ENCODE measurements around the gene NSL1. TPM values are rescaled to one million over a fixed set of nuclear protein-coding genes. Genes with fewer than 3 reads are reported as not detected.

The NSL1 gene
- polyA plus RNA-seq, 1 experiment: 16.4 TPM

DNA sequence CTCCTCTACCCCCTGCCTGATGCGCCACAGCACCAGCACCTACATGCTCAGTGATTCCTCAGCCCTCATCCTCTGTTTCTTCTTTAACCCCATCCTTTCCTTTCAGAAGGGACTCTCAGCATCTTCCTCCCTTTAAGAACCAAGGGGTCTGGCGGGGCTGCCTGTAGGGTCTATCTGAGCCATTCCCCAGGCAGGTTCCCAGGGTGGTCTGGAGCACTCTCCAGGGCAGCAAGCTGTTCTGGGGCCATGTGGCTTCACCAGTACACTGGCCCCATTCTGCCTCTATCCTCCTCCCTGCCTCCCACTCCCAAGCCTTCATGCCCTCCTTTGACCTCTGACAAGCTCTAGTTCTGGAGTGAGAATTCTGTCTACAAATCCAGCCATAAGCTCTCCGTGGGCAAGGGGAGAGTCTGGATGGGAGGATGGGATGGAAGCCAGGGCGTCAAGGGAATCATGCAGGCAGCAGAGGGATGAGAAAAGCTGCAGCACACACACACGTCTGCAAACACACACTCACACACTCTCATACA is 102.3 kb downstream of the NSL1 start:
- POLR2A ChIA-PET: no interaction called here
- CTCF ChIA-PET: interaction anchor here (0.6 to 1.4 kb wide), 2 partner anchors 9 to 92 kb away, joined by 3 to 4 read pairs; no protein-coding TSS in a partner anchor
- no peaks in the 10 kb centered on the region for H3K36me3 ChIP-seq (ENCODE audit: control insufficient read depth, insufficient read depth, low read length)
- TF ChIP-seq, protein P1, sequence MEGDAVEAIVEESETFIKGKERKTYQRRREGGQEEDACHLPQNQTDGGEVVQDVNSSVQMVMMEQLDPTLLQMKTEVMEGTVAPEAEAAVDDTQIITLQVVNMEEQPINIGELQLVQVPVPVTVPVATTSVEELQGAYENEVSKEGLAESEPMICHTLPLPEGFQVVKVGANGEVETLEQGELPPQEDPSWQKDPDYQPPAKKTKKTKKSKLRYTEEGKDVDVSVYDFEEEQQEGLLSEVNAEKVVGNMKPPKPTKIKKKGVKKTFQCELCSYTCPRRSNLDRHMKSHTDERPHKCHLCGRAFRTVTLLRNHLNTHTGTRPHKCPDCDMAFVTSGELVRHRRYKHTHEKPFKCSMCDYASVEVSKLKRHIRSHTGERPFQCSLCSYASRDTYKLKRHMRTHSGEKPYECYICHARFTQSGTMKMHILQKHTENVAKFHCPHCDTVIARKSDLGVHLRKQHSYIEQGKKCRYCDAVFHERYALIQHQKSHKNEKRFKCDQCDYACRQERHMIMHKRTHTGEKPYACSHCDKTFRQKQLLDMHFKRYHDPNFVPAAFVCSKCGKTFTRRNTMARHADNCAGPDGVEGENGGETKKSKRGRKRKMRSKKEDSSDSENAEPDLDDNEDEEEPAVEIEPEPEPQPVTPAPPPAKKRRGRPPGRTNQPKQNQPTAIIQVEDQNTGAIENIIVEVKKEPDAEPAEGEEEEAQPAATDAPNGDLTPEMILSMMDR (IDR thresholded peaks at IDR 0.05; ENCODE audit: insufficient read depth, low read depth, low read length): no peak
- H3K27me3 ChIP-seq (ENCODE audit: control insufficient read depth, insufficient read depth, low read length): no peaks in the 10 kb centered on the region; the same call in 1 of the 2 replicates
- DNase-seq (ENCODE audit: low read depth): no peak
- H3K4me3 ChIP-seq (ENCODE audit: low read depth, low read length): no peak overlapping the region

DNA sequence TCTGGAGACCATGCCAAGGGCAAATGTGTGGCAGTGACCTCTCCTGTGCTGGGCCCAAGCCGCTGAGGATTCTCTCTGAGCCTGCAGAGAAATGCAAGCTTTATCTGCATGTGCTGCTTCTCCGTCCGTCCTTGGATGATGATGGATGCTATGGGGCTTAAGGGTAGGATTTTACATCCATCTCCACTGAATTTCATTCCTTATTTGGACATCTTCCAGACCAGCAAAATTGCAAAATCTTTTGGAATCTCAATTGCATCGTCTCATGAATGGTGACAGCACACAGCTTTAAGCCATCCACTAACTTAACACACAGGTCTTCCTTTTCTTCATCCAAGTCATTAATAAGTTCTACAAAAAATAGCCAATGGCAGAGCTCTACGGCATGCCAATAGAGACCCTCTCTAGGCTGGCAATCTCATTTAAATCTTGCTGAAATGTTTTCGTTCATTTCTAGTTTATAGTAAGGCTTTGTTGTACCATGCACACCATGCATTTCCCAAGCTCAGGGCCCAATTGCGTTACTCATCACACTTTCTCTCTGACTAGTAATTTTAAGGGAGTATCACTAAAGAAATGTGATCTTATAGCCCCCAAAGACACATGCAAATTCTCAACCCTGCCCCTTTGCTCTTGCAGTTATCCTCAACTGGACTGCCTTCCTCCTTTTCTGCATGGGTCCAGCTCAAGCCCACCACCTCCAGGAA is 103.1 kb downstream of the NSL1 start:
- CTCF ChIA-PET: interaction anchor here (1.4 kb wide), 1 partner anchor 10 kb away, joined by 4 read pairs; no protein-coding TSS in a partner anchor
- TF ChIP-seq, protein P1 (IDR thresholded peaks at IDR 0.05; ENCODE audit: insufficient read depth, low read depth, low read length): no peak

DNA sequence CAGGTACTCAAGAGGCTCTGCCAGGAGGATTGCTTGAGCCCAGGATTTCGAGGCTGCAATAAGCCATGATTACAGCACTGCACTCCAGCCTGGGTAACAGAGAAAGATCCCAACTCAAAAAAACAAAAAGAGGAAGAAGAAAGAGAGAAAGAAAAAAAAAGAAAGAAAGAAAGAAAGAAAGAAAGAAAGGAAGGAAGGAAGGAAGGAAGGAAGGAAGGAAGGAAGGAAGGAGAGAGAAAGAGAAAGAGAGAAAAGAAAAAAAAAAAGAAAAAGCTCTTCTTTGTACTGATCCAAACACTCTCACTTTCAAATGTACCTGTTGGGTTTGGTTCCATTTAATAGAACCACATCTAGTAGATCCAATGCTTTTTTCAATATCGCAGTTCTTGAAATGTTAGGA is 103.8 kb downstream of the NSL1 start:
- H3K4me3 ChIP-seq (ENCODE audit: low read depth, low read length): no peak overlapping the region
- H3K36me3 ChIP-seq (ENCODE audit: control insufficient read depth, insufficient read depth, low read length): no peaks in the 10 kb centered on the region
- CTCF ChIA-PET: no interaction called here
- DNase-seq (ENCODE audit: low read depth): no peak
- POLR2A ChIA-PET: no interaction called here
- TF ChIP-seq, protein P1 (IDR thresholded peaks at IDR 0.05; ENCODE audit: insufficient read depth, low read depth, low read length): no peak
- no peaks in the 10 kb centered on the region; the same call in 1 of the 2 replicates for H3K27me3 ChIP-seq (ENCODE audit: control insufficient read depth, insufficient read depth, low read length)

More for the DNA sequence above, 103.1 kb downstream of the NSL1 start:
- H3K36me3 ChIP-seq (ENCODE audit: control insufficient read depth, insufficient read depth, low read length): no peaks in the 10 kb centered on the region
- H3K4me3 ChIP-seq (ENCODE audit: low read depth, low read length): no peak overlapping the region
- H3K27me3 ChIP-seq (ENCODE audit: control insufficient read depth, insufficient read depth, low read length): no peaks in the 10 kb centered on the region; the same call in 1 of the 2 replicates
- POLR2A ChIA-PET: interaction anchor here (0.6 kb wide), 1 partner anchor 130 kb away, joined by 20 read pairs; no protein-coding TSS in a partner anchor
- DNase-seq (ENCODE audit: low read depth): no peak

DNA sequence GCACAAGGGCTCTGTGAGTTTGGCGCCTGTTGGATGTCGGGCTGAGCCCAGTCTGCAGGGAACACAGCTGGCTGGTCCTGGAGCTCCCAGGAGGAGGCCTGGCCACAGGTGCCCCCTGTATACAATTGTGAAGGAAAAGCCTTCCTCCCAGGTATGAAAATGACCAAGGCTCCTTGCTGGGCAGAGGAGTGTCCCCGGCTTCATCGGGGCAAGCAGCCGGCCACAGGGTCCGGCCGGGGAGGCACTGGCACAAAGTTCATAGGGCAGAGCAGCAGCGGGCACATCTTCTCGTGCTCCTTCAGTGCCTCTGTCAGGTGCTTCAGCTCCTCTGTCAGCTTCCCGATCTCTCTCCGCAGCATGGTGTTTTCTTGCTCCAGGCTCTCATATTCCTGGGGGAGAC is 105.0 kb downstream of the NSL1 start:
- ChIA-PET POLR2A (no interaction called here), CTCF (no interaction called here)
- no peak overlapping the region for H3K4me3 ChIP-seq (ENCODE audit: low read depth, low read length)
- no peaks in the 10 kb centered on the region; the same call in 1 of the 2 replicates for H3K27me3 ChIP-seq (ENCODE audit: control insufficient read depth, insufficient read depth, low read length)
- no peak for DNase-seq (ENCODE audit: low read depth)
- TF ChIP-seq, protein P1 (IDR thresholded peaks at IDR 0.05; ENCODE audit: insufficient read depth, low read depth, low read length): no peak
- H3K36me3 ChIP-seq (ENCODE audit: control insufficient read depth, insufficient read depth, low read length): no peaks in the 10 kb centered on the region

DNA sequence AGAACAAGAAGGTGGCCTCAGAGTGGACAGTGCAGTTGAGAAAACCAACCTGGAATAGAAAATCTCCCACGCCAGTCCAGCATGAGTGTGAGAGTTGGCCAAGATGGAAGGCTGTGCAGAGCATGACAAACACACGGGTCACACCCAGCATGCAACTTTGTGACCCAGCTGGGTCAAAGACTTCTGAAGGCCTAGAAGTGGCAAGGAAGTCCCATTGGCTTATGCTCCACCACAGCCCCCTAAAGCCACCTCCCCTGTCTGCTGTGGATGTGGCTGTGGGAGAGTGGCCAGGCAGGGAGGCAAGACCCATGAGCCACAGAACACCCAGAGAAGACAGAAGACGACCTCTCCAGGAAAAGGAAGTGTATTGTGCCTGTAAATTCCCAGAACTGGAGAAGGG is 105.5 kb downstream of the NSL1 start:
- Histone ChIP-seq H3K36me3 (ENCODE audit: control insufficient read depth, insufficient read depth, low read length) (no peaks in the 10 kb centered on the region), H3K27me3 (ENCODE audit: control insufficient read depth, insufficient read depth, low read length) (no peaks in the 10 kb centered on the region; the same call in 1 of the 2 replicates), H3K4me3 (ENCODE audit: low read depth, low read length) (no peak overlapping the region)
- TF ChIP-seq, protein P1 (IDR thresholded peaks at IDR 0.05; ENCODE audit: insufficient read depth, low read depth, low read length): no peak
- ChIA-PET POLR2A (no interaction called here), CTCF (interaction anchor here (0.8 kb wide), 1 partner anchor 65 kb away, joined by 3 read pairs; no protein-coding TSS in a partner anchor)
- DNase-seq (ENCODE audit: low read depth): no peak
